IMR-90 (cell line): ENCODE data around the gene NUDT3. TPM values are rescaled to one million over a fixed set of nuclear protein-coding genes. Genes with fewer than 3 reads are reported as not detected.

ENCODE experiments used
- ATAC-seq: fragments of 200-7000 bp; cut with Tn5 transposase; 2 replicates; pipeline ENCODE4 v1.9.1; 2020; ENCODE audit warnings: low read depth, mild to moderate bottlenecking, moderate library complexity
- BruUV-seq: library from RNA; stranded (reverse); fragments of 400-500 nt; replicated peaks from 2 replicates; lab custom pipeline; 2021; lab: Mats Ljungman, UMichigan
- CTCF ChIA-PET: fragments of 300-600 bp; formaldehyde crosslinking; extraction: SDS; loops from one replicate; lab custom pipeline; 2021; ENCODE audit warnings: antibody characterized with exemption; lab: Yijun Ruan, JAX
- POLR2A ChIA-PET: fragments of 300-600 bp; sonication (Branson Sonifier 250); formaldehyde crosslinking; loops from one replicate; lab custom pipeline; 2022; ENCODE audit warnings: antibody characterized with exemption; ENCODE audit not compliant: unreplicated experiment; lab: Charles Lee
- DNase-seq: peaks from one replicate; pipeline ENCODE4 v3.0.0; 2013
- H2AFZ ChIP-seq: replicated peaks from 2 replicates; pipeline ENCODE3; 2013; ENCODE audit warnings: low read length, mild to moderate bottlenecking; ENCODE audit not compliant: poor library complexity
- H2AK5ac ChIP-seq: 2 replicates; pipeline ENCODE4 v1.6.1; 2013; ENCODE audit warnings: low read depth, low read length, inconsistent platforms
- H2AK9ac ChIP-seq: replicated peaks from 2 replicates; pipeline ENCODE3; 2013; ENCODE audit warnings: mild to moderate bottlenecking, low read depth, low read length, moderate library complexity; ENCODE audit not compliant: poor library complexity
- H2BK120ac ChIP-seq: 2 replicates; pipeline ENCODE4 v1.6.1; 2013; ENCODE audit warnings: low read depth, low read length, inconsistent platforms
- H2BK15ac ChIP-seq: 3 replicates; pipeline ENCODE4 v1.6.1; 2013; ENCODE audit warnings: low read depth, low read length, inconsistent platforms
- H2BK20ac ChIP-seq: 2 replicates; pipeline ENCODE4 v1.6.1; 2013; ENCODE audit warnings: low read depth, mild to moderate bottlenecking, inconsistent platforms, low read length, moderate library complexity
- H2BK5ac ChIP-seq: 2 replicates; pipeline ENCODE4 v1.6.1; 2013; ENCODE audit warnings: mild to moderate bottlenecking, low read depth, low read length, inconsistent platforms; ENCODE audit not compliant: poor library complexity, severe bottlenecking
- H3K14ac ChIP-seq: replicated peaks from 2 replicates; pipeline ENCODE4 v1.6.1; 2013; ENCODE audit warnings: low read depth, low read length, inconsistent platforms
- H3K18ac ChIP-seq: 2 replicates; pipeline ENCODE4 v1.6.1; 2013; ENCODE audit warnings: low read depth, low read length, control low read depth
- H3K23ac ChIP-seq: 2 replicates; pipeline ENCODE4 v1.6.1; 2013; ENCODE audit warnings: low read depth, low read length, inconsistent platforms
- H3K27ac ChIP-seq: 2 replicates; pipeline ENCODE4 v1.5.1; 2013; ENCODE audit warnings: mild to moderate bottlenecking, control low read depth, low read length; ENCODE audit not compliant: insufficient read depth
- H3K27me3 ChIP-seq: 2 replicates; pipeline ENCODE4 v1.6.1; 2013; ENCODE audit warnings: low read length; ENCODE audit not compliant: control insufficient read depth, insufficient read depth
- H3K36me3 ChIP-seq: 2 replicates; pipeline ENCODE4 v1.6.1; 2013; ENCODE audit warnings: low read length, mixed read lengths; ENCODE audit not compliant: control insufficient read depth, insufficient read depth
- H3K4ac ChIP-seq: 2 replicates; pipeline ENCODE4 v1.6.1; 2013; ENCODE audit warnings: low read depth, low read length, inconsistent platforms
- H3K4me1 ChIP-seq: 2 replicates; pipeline ENCODE4 v1.6.1; 2013; ENCODE audit warnings: low read length, mixed read lengths; ENCODE audit not compliant: control insufficient read depth, insufficient read depth
- H3K4me2 ChIP-seq: 2 replicates; pipeline ENCODE4 v1.6.1; 2013; ENCODE audit warnings: low read depth, mild to moderate bottlenecking, control low read depth, low read length, moderate library complexity
- H3K4me3 ChIP-seq: 2 replicates; pipeline ENCODE4 v1.5.1; 2013; ENCODE audit warnings: low read depth, mild to moderate bottlenecking, control low read depth, low read length, moderate library complexity; ENCODE audit not compliant: insufficient read depth
- H3K56ac ChIP-seq: 2 replicates; pipeline ENCODE4 v1.6.1; 2013; ENCODE audit warnings: low read length, inconsistent platforms; ENCODE audit not compliant: insufficient read depth; ENCODE audit errors: extremely low read depth
- H3K79me1 ChIP-seq, 2 experiments: 2 replicates each; pipeline ENCODE4 v1.6.1; 2013; ENCODE audit warnings: low read length in 2 of 2, inconsistent platforms in 1 of 2, low read depth in 1 of 2
- H3K9ac ChIP-seq: 2 replicates; pipeline ENCODE4 v1.6.1; 2013; ENCODE audit warnings: low read depth, low read length, control low read depth
- H3K9me1 ChIP-seq: 2 replicates; pipeline ENCODE4 v1.6.1; 2013; ENCODE audit warnings: low read length, inconsistent platforms; ENCODE audit not compliant: insufficient read depth
- H3K9me3 ChIP-seq: 2 replicates; pipeline ENCODE4 v1.6.1; 2013; ENCODE audit warnings: low read length; ENCODE audit not compliant: control insufficient read depth, insufficient read depth
- H4K20me1 ChIP-seq: 2 replicates; pipeline ENCODE4 v1.6.1; 2013; ENCODE audit warnings: low read length, inconsistent platforms; ENCODE audit not compliant: insufficient read depth
- H4K5ac ChIP-seq: 2 replicates; pipeline ENCODE4 v1.6.1; 2013; ENCODE audit warnings: mild to moderate bottlenecking, low read depth, low read length, control low read depth
- H4K8ac ChIP-seq, 2 experiments: 2 replicates each; pipeline ENCODE4 v1.6.1; 2013; ENCODE audit warnings: low read depth in 2 of 2, low read length in 2 of 2, control low read depth in 1 of 2, inconsistent platforms in 1 of 2
- H4K91ac ChIP-seq: 2 replicates; pipeline ENCODE4 v1.6.1; 2013; ENCODE audit warnings: low read depth, low read length, inconsistent platforms; ENCODE audit not compliant: insufficient read depth
- CEBPB ChIP-seq: IDR thresholded peaks from 2 replicates; pipeline ENCODE4 v1.6.1; 2012; ENCODE audit warnings: low read depth, low read length, improper control_type of control experiment
- MAZ ChIP-seq: IDR thresholded peaks from 2 replicates; pipeline ENCODE4 v1.6.1; 2012; ENCODE audit warnings: low read depth, mild to moderate bottlenecking, low read length, improper control_type of control experiment, moderate library complexity, borderline replicate concordance
- NFE2L2 ChIP-seq: fragments of 150-350 bp; IDR thresholded peaks from 2 replicates; pipeline ENCODE4 v1.6.1; 2016; ENCODE audit warnings: low read depth, mild to moderate bottlenecking, low read length
- RAD21 ChIP-seq: IDR thresholded peaks from 2 replicates; pipeline ENCODE4 v1.6.1; 2012; ENCODE audit warnings: low read length, improper control_type of control experiment
- WGBS, 2 experiments: methylation state at CpG; one replicate each; pipeline versions ENCODE4 v1.1.5 to v1.1.7; 2013; ENCODE audit warnings: missing lambda C conversion rate in 2 of 2; ENCODE audit not compliant: insufficient read length in 1 of 2; ENCODE audit errors: extremely low coverage in 2 of 2; 5-methylcytosine and 5-hydroxymethylcytosine counted together
- dilution Hi-C: fragments of 300-500 bp; cut with HindIII; formaldehyde crosslinking; loops from one replicate; pipeline ENCODE4 v1.14.3; 2018; ENCODE audit warnings: low sequenced_read_pairs; ENCODE audit not compliant: unreplicated experiment
- in situ Hi-C: fragments of 300-500 bp; cut with MboI; formaldehyde crosslinking; loops from 3 replicates; pipeline ENCODE4 v1.14.3; 2019; ENCODE audit warnings: low sequenced_read_pairs, inconsistent platforms, mixed read lengths
- intact Hi-C: fragments of 100-400 bp; cut with micrococcal nuclease; formaldehyde crosslinking; loops from 2 replicates; pipeline ENCODE4 v1.10.0; 2022
- polyA plus RNA-seq, 3 experiments: library from polyadenylated mRNA; depleted of rRNA; stranded (reverse); fragments of >200 nt; gene quantifications; 2 replicates each; pipeline ENCODE4 v1.2.3, GENCODE V29; 2012; ENCODE audit warnings: low replicate concordance in 1 of 3
- total RNA-seq: library from RNA; depleted of rRNA; stranded (reverse); fragments of >200 nt; gene quantifications from 2 replicates; pipeline ENCODE4 v1.2.3, GENCODE V29; 2012

NUDT3 gene
- total and polyA plus RNA-seq, 2 of the 4 experiments (the other 2 are of a cell fraction): 10.1 to 17.2 TPM

- in situ Hi-C loops: no loop called here
- H3K9me3 ChIP-seq: no peaks in the 10 kb centered on the region
- H2BK5ac ChIP-seq: no peak overlapping the region
- no peak overlapping the region for H4K8ac ChIP-seq
- H4K91ac ChIP-seq: no peak overlapping the region
- DNase-seq: no peak
- no peak overlapping the region for H2AK9ac ChIP-seq
- H2BK20ac ChIP-seq: no peak overlapping the region
- H3K27ac ChIP-seq: no peak overlapping the region
- no peak overlapping the region for H2AFZ ChIP-seq
- H3K14ac ChIP-seq: no peak overlapping the region
- H3K4me3 ChIP-seq: no peak overlapping the region
- peaks cover 75% of the 10 kb centered on the region for H4K20me1 ChIP-seq
- no peak overlapping the region for H3K4me2 ChIP-seq
- no peak overlapping the region for H3K23ac ChIP-seq
- no peak overlapping the region; the same call in 1 of the 2 replicates for H2AK5ac ChIP-seq
- H2BK15ac ChIP-seq: no peak overlapping the region
- H2BK120ac ChIP-seq: no peak overlapping the region
- dilution Hi-C loops: no loop called here
- no peak overlapping the region for H3K56ac ChIP-seq
- intact Hi-C loops: no loop called here
- no TSS peak for BruUV-seq
- peaks cover 25% of the 10 kb centered on the region for H3K9me1 ChIP-seq
- H3K18ac ChIP-seq: no peak overlapping the region
- WGBS, 2 experiments: 92% methylated on average over 2 of the region's 3 CpGs; no CpG with 5 or more reads in 1 of the 2 experiments
- no peaks in the 10 kb centered on the region for H3K36me3 ChIP-seq
- no peak overlapping the region for H4K5ac ChIP-seq
- TF ChIP-seq MAZ (no peak), RAD21 (no peak), CEBPB (0 out of 2 replicates have a peak, but pooled peaks have one; percentile 9), NFE2L2 (no peak)
- no peak overlapping the region for H3K9ac ChIP-seq
- H3K4ac ChIP-seq: no peak overlapping the region
- POLR2A ChIA-PET: no interaction called here
- no peak for ATAC-seq
- peaks cover 11% of the 10 kb centered on the region for H3K4me1 ChIP-seq
- peaks cover 24 to 77% of the 10 kb centered on the region in 2 experiments for H3K79me1 ChIP-seq
- CTCF ChIA-PET: no interaction called here
- no peaks in the 10 kb centered on the region for H3K27me3 ChIP-seq
These were observed 6.7 kb downstream of the NUDT3 start for GRCh38 chr6:34385793-34386195.
